AG20443 (cell line): ENCODE data around the gene CACNA2D3.
A peak's percentile ranks its signal among the peaks of the same experiment; 100 is the strongest.

Source experiments
- DNase-seq: peaks from one replicate; pipeline ENCODE4 v3.0.0; 2012; ENCODE audit warnings: low spot score, mixed read lengths

Gene CACNA2D3

DNA sequence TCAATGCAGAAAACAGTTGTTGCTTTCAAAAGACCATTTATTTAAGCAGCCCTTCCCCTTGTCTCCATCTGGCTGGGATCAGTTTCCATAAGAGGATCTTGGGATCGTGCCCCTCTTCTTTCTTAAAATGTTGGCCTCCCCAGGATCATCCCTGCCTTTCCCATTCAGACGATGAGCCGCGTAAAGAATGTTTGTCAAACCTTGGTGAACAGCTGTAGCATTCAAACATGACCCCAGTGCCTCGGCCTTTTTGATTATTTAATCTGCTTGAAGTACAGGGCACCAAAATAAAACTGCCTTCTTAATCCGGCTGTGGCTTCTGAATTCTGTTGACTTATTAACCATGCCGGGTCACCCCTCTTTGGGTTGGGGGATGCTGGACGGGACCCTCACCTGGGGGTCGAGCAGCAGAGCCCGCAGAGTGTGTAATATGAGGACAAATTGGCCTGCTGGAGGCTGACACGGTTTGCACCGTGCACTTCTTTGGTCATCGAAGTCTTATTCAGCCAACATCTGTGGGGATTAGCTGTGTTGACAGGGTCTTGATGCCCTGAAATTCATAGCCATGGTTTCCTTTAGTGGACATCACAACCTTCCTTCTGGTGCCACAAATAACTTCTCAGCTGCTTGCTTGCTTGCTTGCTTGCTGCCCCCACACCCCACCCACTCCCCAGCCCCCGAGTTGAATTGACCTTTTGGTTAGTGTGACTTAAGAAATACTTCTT, 805.9 kb downstream of the CACNA2D3 start, which contains the start of gene LRTM1:
Gene LRTM1 (minus strand): TSS at position 14 of the 725 bp plus-strand sequence. CDS start 148 bp downstream, outside the sequence.
- DNase-seq, result no peak

DNA sequence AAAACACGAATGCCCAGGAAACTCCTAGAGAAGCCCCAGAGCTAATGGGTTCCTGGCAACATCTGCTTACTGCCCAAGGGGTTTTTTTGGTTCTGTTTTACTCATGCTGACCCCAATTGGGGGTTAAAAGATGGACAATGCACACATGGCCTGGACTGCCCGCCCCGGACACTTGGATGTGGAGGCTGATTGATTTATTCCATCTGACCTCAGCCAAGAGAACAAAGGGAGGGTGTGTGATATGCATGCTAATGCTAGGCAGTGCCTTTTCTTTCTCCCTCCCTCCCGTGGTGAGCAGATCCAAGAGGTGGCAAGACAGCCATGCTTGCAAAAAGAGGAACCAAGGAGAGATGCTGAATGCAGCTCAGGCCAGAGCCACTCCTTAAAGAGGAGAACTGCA, 808.8 kb downstream of the CACNA2D3 start:
- no peak for DNase-seq

DNA sequence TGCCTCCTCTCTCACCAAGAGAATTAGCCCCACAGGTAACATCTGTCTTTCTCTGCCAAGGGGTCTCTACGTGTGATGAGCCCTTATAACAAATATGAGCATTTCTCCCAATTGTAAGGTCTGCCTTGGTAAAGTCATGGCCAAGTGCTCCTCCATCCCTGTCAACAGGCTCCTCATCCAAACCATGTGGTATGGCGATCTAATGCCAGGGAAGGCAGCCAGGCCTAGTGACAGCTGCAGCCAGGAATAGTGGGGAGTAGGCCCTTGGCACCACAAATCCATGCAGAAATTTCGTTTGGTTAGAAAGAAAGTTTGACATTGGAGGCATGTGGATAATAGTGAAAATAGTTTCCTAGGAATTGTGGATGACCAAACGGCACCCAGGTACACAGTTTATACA, 810.3 kb downstream of the CACNA2D3 start:
- no peak for DNase-seq

DNA sequence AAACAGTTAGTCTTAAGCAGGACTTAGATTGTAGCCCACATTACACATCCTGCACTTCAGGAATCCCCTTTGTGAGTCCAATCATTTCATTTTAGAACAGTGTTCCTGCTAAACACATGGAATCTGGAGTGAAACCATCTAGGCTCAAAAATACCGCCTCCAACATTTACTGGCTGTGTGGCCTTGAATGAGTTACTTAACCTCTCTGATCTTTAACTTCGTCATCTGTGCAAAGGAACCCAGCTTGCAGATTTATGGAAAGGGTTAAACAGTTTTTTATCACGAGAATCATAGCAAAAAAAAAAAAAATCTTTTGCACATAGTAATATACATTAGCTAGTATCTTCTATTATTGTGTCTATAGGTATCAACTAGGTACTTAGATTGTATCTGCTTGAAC, 813.5 kb downstream of the CACNA2D3 start:
- DNase-seq, result no peak

DNA sequence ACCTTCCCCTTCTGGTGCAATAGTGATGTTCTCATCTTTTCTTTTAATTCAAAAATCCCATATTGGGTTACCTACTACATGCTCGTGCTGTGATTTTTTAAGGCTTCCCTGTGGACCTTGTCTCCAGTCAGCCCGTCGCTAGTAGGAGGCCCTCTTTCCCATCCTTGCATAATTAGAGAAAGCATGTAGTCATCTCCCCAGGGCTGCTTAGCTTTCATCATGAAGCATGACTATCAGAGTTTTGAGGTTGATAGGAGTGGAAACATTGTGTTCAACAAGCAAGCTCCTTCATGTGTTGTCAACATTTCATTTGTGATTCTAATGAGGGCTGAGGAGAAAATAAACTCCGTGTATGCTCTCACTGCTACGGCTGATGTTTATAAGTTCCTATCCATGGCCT, 814.2 kb downstream of the CACNA2D3 start:
- DNase-seq, result no peak

DNA sequence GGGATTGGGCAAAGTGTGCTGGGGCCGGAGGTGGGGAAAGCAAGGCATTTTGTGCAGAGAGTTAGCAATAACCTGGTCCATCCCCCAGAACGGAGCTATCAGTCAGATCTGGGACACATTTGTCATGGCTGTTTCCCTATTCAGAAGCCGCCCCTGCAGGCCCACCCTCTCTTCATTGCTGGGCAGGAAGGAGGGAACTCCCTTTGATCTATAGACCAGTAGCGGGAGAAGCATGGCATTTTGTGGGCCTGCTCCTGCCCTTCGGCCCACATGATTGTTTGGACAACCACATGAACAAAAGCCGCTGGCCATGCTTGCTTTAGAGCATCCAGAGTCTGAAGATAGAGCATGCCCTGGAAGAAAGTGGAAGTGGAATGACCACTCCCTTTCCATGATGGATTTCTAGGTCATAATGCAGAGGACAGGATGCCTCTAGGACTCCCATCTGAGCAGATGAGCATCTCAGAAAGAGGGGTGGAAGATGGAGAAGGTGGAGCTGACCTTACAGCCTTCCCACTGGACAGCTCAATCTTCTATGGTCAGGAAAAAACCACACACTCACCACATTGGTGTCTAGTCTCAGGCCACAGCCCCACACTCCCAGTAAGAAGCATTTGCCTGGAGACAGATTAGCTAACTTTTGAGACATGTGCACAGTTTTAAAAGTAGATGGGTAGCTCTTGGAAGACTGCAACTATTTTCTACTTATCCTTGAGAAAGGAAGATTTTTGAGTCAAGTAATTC, 817.4 kb downstream of the CACNA2D3 start:
- DNase-seq, result peak; percentile 63

DNA sequence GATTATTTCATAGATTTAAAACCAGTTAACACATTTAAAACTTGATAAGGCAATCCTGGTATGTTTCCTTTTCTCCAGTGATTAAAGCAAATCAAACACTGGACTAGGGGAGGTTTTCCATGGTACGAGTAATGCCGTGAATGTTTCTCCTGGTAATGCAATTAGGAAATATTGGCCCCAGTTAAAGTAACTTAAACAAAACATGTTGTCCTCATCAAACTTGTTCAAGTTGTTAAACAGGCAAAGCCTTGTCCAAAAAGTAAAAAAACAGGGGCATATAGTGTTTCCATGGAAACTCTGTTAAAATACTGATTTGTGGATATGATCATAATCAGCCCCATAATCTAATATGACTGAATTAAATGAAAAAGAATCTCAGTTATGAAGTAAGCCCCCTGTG, 818.6 kb downstream of the CACNA2D3 start:
- no peak for DNase-seq

DNA sequence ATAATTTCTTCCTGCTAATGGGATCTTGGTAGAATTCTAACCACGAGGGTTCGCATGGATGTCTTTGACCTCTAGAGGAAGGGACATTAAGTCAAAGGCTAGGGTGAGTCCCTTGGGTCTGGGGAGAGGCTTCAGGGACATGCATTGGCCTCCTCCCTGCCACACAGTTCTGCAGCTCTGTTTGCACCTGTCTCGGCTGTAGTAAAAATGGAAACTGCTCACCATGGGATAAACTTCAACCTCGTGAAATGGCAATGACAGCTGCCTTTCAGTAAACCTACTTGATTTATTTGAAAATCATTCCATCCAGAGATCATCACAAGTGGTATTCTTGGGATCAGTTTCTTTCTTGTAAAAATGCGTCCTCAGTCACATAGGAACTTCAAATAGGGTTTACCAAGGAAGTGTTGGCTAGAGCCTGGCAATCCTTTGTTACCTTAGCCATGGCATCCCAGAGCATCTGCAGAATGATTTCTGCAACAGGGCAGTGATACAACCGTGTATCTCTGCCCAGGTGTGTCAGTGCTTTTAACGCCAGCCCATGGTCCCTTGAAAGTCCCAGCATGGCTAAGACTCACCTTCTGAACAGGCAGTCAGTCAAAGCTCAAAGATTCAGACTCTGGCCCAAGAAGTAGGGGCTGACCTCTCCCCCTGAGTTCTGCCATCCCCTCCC, 819.5 kb downstream of the CACNA2D3 start:
- DNase-seq, result no peak

DNA sequence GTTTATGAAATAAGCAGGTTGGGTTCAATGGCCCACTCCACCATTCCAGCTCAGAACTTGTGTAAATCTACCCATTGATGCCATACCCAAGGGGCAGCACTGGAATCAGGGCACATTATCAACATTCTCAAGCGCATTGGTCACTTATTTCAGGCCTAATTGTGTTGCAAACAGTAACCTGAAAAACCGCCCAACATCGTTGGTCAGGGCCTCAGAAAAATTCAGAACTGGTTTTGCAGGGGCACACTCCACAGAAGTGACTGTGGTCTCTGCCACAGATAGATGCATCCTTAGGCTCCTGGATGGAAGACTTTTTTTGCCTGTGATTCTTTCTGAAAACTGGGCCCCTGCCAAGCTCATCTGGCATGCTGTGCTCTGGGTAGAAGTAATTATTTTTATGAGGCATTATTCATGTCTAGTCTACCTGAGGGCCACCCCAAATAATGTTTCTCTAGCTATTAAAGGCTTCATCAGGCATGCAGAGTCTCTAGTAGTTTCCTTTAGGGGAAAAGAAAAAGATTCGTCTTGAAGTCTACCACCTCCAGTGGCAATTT, 827.2 kb downstream of the CACNA2D3 start:
- no peak for DNase-seq

DNA sequence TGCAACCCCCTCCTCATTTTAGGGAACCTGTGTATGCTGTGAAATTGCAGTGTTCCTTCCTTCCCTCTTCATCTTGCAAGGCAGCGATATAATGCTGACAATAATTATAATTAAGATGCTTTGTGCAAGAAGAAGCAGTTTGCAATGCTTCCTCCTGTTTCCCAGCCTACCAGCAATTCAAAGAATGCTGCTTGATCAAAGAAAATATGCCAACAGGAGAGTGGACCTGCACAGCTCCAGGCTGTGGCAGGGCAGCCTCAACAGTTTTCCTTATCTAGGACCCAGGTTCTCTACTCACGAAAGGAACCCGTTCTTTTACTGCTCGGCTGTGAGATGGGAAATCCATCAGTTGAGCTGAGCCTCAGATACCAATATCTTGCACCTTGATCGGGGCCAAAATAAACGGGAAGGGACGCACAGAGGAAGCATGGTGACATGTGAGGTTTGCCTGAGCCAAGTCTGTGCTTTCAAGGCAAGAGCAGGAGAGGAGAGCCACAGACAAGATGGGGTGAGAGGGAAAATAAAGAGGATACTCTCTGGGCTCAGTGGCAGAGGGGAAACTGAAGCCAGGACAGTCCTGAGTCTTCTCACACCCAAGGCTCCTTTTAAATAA, 828.1 kb downstream of the CACNA2D3 start:
- DNase-seq, result no peak

DNA sequence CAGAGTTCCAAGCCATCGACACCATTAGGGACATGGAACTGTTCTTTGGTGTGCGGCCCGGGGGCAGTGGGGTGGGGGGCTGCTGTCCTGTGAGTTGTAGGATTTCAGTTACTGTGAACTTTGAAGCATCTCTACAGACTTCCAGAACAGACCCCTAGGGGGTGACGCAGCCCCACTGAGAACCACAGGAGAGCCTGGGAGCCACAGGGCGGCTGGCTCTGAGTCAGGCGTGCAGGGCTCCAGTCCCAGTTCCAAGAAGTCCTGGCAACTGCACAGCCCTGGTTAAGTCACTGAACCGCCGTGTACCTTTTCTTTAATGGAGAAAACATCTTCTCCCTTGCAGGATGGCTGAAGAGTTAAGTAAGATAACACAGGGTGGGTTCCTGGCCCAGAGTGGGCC, 829.1 kb downstream of the CACNA2D3 start:
- DNase-seq, result peak; percentile 94

DNA sequence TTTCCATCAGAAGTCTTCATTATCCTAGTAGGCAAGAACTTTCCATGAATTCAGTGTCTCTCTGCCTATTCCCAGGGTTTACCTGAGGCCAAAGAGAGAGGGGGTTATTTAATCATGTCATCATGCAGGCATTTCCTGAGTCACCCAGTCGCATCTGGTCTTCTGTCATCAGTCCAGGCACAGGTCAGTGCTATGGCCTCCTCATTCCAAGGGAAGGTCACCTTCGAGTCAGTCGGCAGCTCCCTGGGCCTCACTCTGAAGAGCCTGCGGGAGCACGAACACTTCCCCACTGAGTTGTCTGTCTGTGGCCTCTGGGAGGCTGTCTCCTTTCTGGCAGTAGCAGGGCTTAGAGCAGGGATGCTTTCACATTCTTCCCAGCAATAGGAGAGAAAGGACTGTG, 831.7 kb downstream of the CACNA2D3 start:
- DNase-seq, result peak; percentile 82

DNA sequence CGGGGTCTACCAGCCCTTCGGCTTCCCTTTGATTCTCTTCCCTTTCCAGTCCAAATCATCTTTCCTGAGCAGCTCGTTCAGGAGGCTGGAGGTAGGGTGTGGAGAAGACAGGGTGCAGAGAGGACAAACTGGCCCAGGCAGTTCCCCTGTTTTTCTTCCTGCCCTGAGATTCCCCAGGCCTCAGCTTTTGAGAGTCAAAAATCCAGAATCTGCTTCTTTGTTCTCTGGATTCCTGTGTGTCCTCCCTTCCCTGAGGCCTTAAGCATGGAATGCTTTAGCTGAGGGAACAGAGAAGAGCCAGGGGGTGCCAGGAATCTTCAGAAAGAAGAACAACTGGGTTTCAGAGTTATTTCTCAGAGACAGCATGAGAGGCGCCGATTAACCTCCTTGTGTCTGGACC, 832.2 kb downstream of the CACNA2D3 start:
- peak; percentile 27 for DNase-seq

DNA sequence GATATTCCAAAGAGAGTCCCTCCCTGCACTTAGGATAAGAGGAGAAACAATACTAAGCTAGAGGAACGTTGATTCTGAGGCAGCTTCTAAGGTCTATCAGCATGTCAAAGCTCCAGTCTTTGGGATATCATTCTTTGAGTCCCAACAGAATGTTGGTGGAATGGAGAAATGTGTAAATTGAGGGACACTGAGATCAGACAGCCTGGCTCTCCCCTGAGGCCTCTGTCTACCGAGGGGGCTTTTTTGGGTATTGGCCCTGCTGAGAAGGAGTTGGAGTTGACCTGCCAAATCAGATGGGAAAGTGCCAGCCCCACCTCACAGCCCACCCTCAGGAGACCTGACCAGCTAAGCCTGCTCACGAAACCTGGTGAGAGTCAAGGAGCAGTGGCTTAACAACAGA, 833.1 kb downstream of the CACNA2D3 start:
- no peak for DNase-seq

DNA sequence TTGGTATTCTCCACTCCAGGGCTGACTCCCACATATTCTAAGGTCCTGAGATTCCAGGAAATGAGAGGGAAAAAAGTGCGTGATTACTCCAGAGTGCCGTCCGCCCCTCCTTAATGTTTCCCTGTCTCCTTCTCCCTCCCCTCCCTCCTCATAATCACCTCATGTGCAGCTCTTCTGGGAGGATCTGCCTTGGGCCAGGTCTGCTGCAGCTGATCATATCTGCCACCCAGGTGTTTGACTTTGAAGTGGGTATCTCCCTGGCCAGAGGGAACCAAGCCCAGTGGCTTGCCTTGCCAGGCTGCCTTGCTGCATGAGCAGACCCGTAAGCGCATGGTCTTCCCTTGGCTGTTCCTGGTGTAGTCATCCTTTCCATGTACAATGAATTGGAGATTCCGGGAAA, 833.6 kb downstream of the CACNA2D3 start:
- DNase-seq, result no peak

DNA sequence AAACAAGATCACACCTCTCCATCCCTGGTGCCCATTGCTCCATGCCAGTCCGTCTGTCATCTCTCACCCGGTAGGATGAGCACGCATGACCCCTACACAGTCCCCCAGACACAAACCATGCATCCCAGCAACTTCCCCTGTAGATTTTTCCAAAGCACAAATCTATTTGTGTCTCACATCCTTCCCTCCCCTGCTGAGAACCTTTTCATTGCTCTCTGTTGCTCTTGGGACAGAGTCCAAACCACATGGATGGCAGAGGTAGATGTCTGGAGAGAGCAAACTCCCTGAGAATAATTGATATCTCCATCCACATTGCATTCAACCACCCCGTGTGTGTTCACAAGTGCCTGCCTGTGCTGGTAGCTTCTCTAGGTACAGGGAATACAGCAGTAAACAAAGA, 835.4 kb downstream of the CACNA2D3 start:
- DNase-seq, result no peak

DNA sequence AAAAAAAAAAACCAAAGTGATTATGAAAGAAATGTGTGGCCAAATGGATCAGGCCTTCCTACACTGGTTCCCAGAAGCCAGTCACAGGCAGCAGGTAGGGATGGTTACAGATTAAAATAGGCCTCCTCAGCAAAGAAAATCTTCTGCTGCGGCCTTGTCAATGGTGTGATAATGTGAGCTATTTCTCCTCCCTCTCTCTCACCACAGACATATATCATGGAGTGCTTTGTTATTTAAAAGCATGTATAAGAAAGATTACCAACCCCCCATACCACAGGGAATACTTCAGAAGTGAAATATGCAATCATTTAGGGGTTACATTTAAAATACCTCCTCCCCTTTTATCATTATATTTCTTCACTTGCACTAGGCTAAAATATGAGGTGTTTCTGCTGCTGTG, 837.7 kb downstream of the CACNA2D3 start:
- DNase-seq, result no peak

DNA sequence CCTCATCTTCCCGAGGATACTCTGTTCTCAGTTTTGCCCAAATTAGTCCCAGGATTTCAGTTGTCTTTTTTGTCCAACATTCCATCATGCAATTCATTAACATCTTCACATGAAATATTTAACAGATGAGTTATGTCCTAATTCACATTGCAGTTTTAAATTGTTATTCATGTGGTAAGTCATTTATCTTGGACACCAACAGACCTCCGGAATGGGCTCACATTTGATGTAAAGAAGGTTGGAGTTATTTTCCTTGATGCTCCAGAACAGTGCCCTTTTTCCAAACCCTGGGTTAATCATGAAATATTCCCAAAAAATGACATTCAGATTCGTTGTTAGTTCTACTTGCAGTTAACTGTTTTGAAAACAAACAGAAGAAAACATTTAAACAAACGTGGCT, 838.3 kb downstream of the CACNA2D3 start:
- no peak for DNase-seq

DNA sequence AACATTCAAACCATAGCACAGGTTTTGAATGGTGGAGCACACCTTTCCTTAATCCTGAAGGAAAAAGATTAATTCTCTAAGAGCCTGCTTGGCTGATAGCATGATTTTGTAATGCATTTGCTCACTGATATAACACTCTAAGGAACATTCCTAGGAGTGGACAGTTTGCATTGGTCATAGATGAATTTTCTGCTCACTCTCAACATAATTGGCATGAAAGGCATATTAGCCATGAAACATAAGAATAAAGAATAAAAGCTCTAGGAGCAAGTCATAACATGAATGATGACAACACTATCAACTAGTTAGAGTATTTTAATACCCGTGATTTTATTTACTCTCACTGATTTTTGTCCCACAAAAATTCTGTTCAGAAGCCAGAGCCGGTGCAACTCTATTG, 839.8 kb downstream of the CACNA2D3 start:
- no peak for DNase-seq

DNA sequence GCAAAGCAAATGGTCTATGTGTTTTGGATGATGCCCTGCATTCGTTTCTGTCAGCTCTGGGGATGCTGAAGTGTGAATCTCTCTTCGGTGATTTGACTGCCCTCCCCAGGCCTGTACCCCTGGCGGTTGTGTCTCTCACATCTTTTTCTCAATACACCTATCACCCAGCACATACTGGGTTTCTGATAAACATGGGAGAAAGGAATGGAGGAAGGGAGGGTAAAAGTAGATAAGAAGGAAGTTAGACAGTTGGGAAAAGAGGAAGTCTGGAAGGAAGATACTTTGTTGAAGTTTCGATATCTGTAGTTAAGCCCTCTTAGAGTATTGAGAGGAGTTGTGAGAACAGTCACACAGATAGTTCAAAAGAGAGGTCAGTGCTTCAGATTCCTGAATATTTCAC, 841.3 kb downstream of the CACNA2D3 start:
- DNase-seq, result no peak

DNA sequence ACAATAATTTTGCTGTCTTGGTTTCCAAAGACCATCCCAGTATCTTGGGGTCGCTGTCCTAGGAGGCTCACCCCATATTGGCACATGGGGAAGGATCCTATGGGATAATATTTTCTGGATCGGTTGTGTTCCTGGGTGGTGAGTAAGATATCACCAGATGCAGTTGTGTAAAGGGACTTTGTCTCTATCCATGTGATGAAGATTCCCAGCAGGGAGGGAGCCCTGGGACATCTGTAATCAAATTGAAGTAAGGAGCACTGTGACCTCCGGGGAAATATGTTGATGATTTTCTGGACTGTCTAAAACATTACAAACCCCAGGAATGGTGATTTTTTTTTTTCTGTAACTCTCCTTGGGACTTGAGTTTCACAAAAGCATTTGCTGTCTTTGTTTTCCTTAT, 841.7 kb downstream of the CACNA2D3 start:
- DNase-seq, result no peak

DNA sequence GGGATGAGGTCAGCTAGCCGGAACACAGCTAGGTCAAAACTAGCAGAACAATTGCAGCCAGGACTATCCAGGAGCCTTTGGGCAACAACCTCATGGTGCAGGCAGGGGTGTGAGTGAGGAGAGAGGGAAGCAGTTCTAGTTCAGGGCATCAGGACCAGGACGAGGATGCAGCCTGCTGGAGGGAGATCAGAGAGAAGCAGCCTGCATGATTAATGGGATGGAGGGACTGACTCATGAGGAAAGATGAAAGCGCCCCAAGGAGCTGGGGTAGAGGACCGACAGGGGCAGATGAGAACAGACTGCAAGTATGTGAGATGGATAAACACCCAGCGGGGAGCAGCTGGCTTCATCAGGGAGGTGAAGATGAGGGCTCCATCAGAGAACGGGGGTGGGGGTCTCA, 843.4 kb downstream of the CACNA2D3 start:
- DNase-seq, result peak; percentile 76
